ENCODE results near the gene PIGL. TPM values are rescaled to one million over a fixed set of nuclear protein-coding genes. Genes with fewer than 3 reads are reported as not detected.
"Not testable (repeated sequence)": the region's sequence is repeated elsewhere in the genome, so short reads cannot be mapped to it uniquely, and the experiment has no call there.

Gene PIGL
- total and polyA plus RNA-seq, 7 donors: 3.0 to 42.4 (median 24.2) TPM

DNA sequence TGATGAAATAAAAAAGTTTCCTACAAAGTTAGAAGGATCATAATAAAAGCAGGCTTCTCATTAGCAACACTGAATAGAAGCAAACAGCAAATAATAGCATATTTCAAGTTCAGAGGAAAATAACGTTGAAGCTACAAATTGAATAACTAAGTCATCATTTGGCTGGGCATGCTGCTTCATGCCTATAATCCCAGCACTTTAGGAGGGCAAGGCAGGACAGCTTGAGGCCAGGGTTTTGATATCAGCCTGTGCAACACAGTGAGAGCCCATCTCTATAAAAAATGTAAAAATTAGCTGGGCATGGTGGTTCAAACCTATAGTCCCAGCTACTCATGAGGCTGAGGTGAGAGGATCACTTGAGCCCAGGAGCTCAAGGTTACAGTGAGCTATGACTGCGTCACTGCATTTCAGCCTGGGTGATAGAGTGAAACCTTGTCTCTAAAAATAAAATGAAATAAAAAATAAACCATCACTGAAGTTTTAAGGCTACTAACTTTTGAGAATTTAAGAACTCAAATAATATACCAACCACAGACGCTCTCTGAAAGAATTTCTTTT is 27.1 kb upstream of the PIGL start:
- Histone ChIP-seq H3K4me3 (no peak overlapping the region), H3K9me3 (no peaks in the 10 kb centered on the region), H3K27me3 (no peaks in the 10 kb centered on the region), H3K36me3 (peaks cover 0 to 64% (median 18%) of the 10 kb centered on the region in 4 donors), H3K27ac (no peak overlapping the region), H3K4me1 (peaks cover 0 to 15% (median 9%) of the 10 kb centered on the region in 4 donors)
- no peak for DNase-seq
- intact Hi-C loops (cut with DNase I): no loop called here
- WGBS, 2 donors: 85 to 91% methylated on average over 3 of the region's 3 CpGs
- TF ChIP-seq POLR2AphosphoS5 (IDR thresholded peaks at IDR 0.05) (no peak), CTCF (IDR thresholded peaks at IDR 0.05) (no peak), POLR2A (IDR thresholded peaks at IDR 0.05) (no peak), EP300 (IDR thresholded peaks at IDR 0.05) (no peak)

GRCh38 chr17:16190703-16191360 is 26.2 kb upstream of the PIGL start:
- H3K36me3 ChIP-seq: peaks cover 0 to 61% (median 16%) of the 10 kb centered on the region in 4 donors
- H3K27ac ChIP-seq: no peak overlapping the region
- H3K27me3 ChIP-seq: no peaks in the 10 kb centered on the region
- peaks cover 0 to 15% (median 9%) of the 10 kb centered on the region in 4 donors for H3K4me1 ChIP-seq
- no peak overlapping the region for H3K4me3 ChIP-seq
- WGBS, 2 donors: 90 to 92% methylated on average over 4 of the region's 4 CpGs
- DNase-seq: no peak
- intact Hi-C loops (cut with DNase I): no loop called here
- TF ChIP-seq CTCF (IDR thresholded peaks at IDR 0.05): no peak
- no peak for TF ChIP-seq POLR2A (IDR thresholded peaks at IDR 0.05)
- no peak for TF ChIP-seq EP300 (IDR thresholded peaks at IDR 0.05)
- TF ChIP-seq POLR2AphosphoS5 (IDR thresholded peaks at IDR 0.05): no peak
- H3K9me3 ChIP-seq: no peaks in the 10 kb centered on the region

- Histone ChIP-seq H3K27ac (no peak overlapping the region), H3K27me3 (no peaks in the 10 kb centered on the region), H3K4me1 (peaks cover 0 to 15% (median 9%) of the 10 kb centered on the region in 4 donors), H3K36me3 (peaks cover 0 to 54% (median 11%) of the 10 kb centered on the region in 4 donors), H3K9me3 (no peaks in the 10 kb centered on the region), H3K4me3 (no peak overlapping the region)
- intact Hi-C loops (cut with DNase I): no loop called here
- WGBS, 2 donors: 86 to 88% methylated on average over 3 of the region's 3 CpGs
- TF ChIP-seq POLR2AphosphoS5 (IDR thresholded peaks at IDR 0.05): no peak
- TF ChIP-seq CTCF (IDR thresholded peaks at IDR 0.05): no peak
- no peak for TF ChIP-seq POLR2A (IDR thresholded peaks at IDR 0.05)
- TF ChIP-seq EP300 (IDR thresholded peaks at IDR 0.05): no peak
- DNase-seq: no peak
These were observed 25.4 kb upstream of the PIGL start for GRCh38 chr17:16191604-16192003.

DNA sequence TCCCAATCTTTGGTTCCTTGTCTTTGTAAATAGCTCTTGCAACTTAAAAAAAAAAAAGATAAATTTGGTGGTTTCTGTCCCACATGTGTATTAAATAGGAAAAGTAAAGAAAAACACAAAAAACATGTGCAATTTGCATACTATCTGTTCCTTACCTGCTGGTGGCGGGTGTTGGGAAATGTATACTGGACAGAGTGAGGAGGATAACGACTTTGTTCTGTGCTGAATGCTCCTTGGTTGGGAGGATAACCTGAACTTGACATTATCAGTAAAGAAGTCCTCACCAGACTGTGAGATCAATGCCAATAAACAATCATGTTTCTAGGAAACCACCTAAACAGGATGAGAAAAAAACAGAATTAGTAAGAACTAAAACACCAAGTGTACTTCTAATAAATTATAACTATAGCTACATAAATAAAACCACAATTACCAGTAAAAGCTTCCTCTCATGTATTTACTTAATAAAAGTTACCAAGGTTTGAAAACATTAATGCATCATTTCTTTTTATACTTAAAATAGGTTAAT is 22.6 kb upstream of the PIGL start:
- intact Hi-C loops (cut with DNase I): not testable (repeated sequence)

GRCh38 chr17:16197276-16197675 is 19.7 kb upstream of the PIGL start:
- TF ChIP-seq POLR2AphosphoS5 (IDR thresholded peaks at IDR 0.05) (no peak), CTCF (IDR thresholded peaks at IDR 0.05) (no peak), EP300 (IDR thresholded peaks at IDR 0.05) (no peak), POLR2A (IDR thresholded peaks at IDR 0.05) (no peak)

More for the DNA sequence above, 22.6 kb upstream of the PIGL start:
- H3K4me1 ChIP-seq: peaks cover 0 to 23% (median 16%) of the 10 kb centered on the region in 4 donors
- not testable (repeated sequence) for DNase-seq, H3K9me3 ChIP-seq, H3K4me3 ChIP-seq, H3K27me3 ChIP-seq, H3K27ac ChIP-seq
- H3K36me3 ChIP-seq: peaks cover 0 to 48% (median 10%) of the 10 kb centered on the region in 4 donors
- 75 to 82% methylated on average over 2 of the region's 2 CpGs for WGBS, 2 donors

More at GRCh38 chr17:16197276-16197675, 19.7 kb upstream of the PIGL start:
- H3K27me3 ChIP-seq: no peaks in the 10 kb centered on the region
- H3K4me1 ChIP-seq: peaks cover 0 to 43% (median 34%) of the 10 kb centered on the region in 4 donors
- intact Hi-C loops (cut with DNase I): no loop called here
- peaks cover 0 to 43% (median 6%) of the 10 kb centered on the region in 4 donors for H3K36me3 ChIP-seq
- H3K9me3 ChIP-seq: no peaks in the 10 kb centered on the region
- DNase-seq: no peak
- no peak overlapping the region for H3K4me3 ChIP-seq
- 88 to 100% methylated on average over 1 of the region's 1 CpG for WGBS, 2 donors
- H3K27ac ChIP-seq: no peak overlapping the region

Measured in sigmoid colon (tissue), 7 donors.